Posterior cingulate gyrus (tissue), 11 donors: ENCODE results near the gene ZKSCAN2.
A peak's percentile ranks its signal among the peaks of the same experiment; 100 is the strongest.

ENCODE experiments used
- DNase-seq, 10 donors: peaks; one replicate each; pipeline versions ENCODE4 v3.0.0 to v3.0.0-alpha.2; 2020 to 2021; ENCODE audit warnings: mixed read lengths in 3 of 10
- intact Hi-C: fragments of 100-400 bp; cut with DNase I; formaldehyde crosslinking; loops from one replicate; pipeline ENCODE4 v1.15.1; 2023

Gene ZKSCAN2

GRCh38 chr16:25228372-25228771 lies 29.3 kb downstream of the ZKSCAN2 start:
- DNase-seq, result no peak
- intact Hi-C loops, result loop anchor here (10.0 kb wide), 1 partner anchor 174 kb away; no protein-coding TSS in a partner anchor

- intact Hi-C loops, result loop anchor here (10.0 kb wide), 1 partner anchor 170 kb away; no protein-coding TSS in a partner anchor
- DNase-seq, result no peak
Observed at GRCh38 chr16:25224731-25225319, 32.8 kb downstream of the ZKSCAN2 start.

GRCh38 chr16:25223964-25224363 lies 33.7 kb downstream of the ZKSCAN2 start:
- intact Hi-C loops, result loop anchor here (10.0 kb wide), 1 partner anchor 169 kb away; no protein-coding TSS in a partner anchor
- DNase-seq, result no peak

GRCh38 chr16:25222959-25223358 lies 34.7 kb downstream of the ZKSCAN2 start:
- DNase-seq, result no peak
- intact Hi-C loops, result loop anchor here (10.0 kb wide), 1 partner anchor 168 kb away; no protein-coding TSS in a partner anchor

GRCh38 chr16:25219070-25219737 lies 38.4 kb downstream of the ZKSCAN2 start:
- no peak for DNase-seq
- intact Hi-C loops, result no loop called here

- intact Hi-C loops, result no loop called here
- no peak for DNase-seq
Observed at GRCh38 chr16:25217921-25218320, 39.7 kb downstream of the ZKSCAN2 start.

- no peak for DNase-seq
- intact Hi-C loops, result no loop called here
Observed at GRCh38 chr16:25217112-25217511, 40.5 kb downstream of the ZKSCAN2 start.

- intact Hi-C loops, result no loop called here
- DNase-seq, result no peak
Observed at GRCh38 chr16:25213709-25214397, 43.8 kb downstream of the ZKSCAN2 start.

GRCh38 chr16:25212636-25213035 lies 45.0 kb downstream of the ZKSCAN2 start:
- intact Hi-C loops, result no loop called here
- DNase-seq, result peak in 1 of 10 donors; percentile 2

- intact Hi-C loops, result no loop called here
- peak in 1 of 10 donors; percentile 3 for DNase-seq
Observed at GRCh38 chr16:25210758-25211157, 46.9 kb downstream of the ZKSCAN2 start.

- peak in 1 of 10 donors; percentile 6 for DNase-seq
- intact Hi-C loops, result no loop called here
Observed at GRCh38 chr16:25199457-25199856, 58.2 kb downstream of the ZKSCAN2 start.

- intact Hi-C loops, result no loop called here
- DNase-seq, result peak in 1 of 10 donors; percentile 7
Observed at GRCh38 chr16:25198021-25198420, 59.6 kb downstream of the ZKSCAN2 start.

GRCh38 chr16:25194273-25194878 lies 63.3 kb downstream of the ZKSCAN2 start:
- no peak for DNase-seq
- intact Hi-C loops, result no loop called here

- intact Hi-C loops, result no loop called here
- DNase-seq, result no peak
Observed at GRCh38 chr16:25192096-25192495, 65.5 kb downstream of the ZKSCAN2 start.

GRCh38 chr16:25189305-25189704 lies 68.3 kb downstream of the ZKSCAN2 start:
- peak in 1 of 10 donors; percentile 20 for DNase-seq
- intact Hi-C loops, result no loop called here

- DNase-seq, result peak in 2 of 10 donors; percentile 3 to 37
- intact Hi-C loops, result no loop called here
Observed at GRCh38 chr16:25187491-25187795, 70.2 kb downstream of the ZKSCAN2 start.
